Adipose tissue (tissue), 3 donors: ENCODE data around the gene THBS3. TPM values are rescaled to one million over a fixed set of nuclear protein-coding genes. Genes with fewer than 3 reads are reported as not detected.
"Not testable (repeated sequence)": the region's sequence is repeated elsewhere in the genome, so short reads cannot be mapped to it uniquely, and the experiment has no call there.

Experiments used
- H3K27ac ChIP-seq: one replicate; pipeline ENCODE4 v1.5.1; 2013; ENCODE audit warnings: low read depth, low read length
- WGBS, 3 donors: extraction: QIAGEN DNeasy Blood & Tissue Kit; methylation state at CpG; one replicate each; pipeline ENCODE4 v1.1.7; 2013; 5-methylcytosine and 5-hydroxymethylcytosine counted together
- polyA plus RNA-seq, 3 donors: library from polyadenylated mRNA; stranded (reverse); fragments of 200-250 nt; gene quantifications; one replicate each; pipeline ENCODE4 v1.2.3, GENCODE V29; 2013
- donor health status: healthy with polysubstance abuse.
- donor health status: Bipolar disorder and iron deficiency.
- donor health status: healthy.

Gene THBS3
- polyA plus RNA-seq, 3 donors = 12.0 to 31.5 (median 13.7) TPM

DNA sequence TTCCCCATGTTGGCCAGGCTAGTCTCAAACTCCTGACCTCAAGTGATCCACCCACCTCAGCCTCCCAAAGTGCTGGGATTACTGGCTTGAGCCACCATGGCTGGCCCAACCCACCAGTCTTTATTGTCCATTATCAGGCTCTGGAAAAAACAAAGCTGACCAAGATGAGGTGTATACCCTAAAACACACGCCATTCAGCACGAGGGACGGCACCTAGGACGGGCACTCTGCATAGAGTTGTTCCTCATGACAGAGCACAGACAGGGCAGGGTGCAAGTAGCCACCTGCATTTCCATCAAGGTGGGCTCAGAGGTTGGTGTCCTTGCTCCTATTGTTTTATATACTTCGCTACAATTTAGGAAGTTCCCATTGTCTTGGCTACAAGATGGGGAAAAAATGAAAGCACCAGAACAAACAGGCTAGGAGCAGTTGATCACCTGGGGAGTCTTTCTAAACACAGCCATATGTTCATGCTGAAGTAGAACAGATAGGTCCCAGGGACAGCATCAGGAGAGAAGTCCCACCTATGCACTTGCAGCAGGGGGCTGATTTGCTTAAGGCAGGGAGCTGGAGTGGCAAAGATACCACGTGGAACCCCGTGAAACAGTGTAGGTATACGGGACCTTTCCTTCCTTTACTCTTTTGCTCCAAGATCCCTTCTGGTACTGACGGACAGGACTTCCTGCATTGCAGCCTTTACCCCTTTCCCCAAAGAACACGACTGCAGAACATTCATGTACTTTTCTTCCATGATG, 39.1 kb downstream of the THBS3 start:
- H3K27ac ChIP-seq = no peak overlapping the region
- 74 to 86% (median 84%) methylated on average over 10 of the region's 10 CpGs for whole genome bisulfite sequencing, 3 donors

DNA sequence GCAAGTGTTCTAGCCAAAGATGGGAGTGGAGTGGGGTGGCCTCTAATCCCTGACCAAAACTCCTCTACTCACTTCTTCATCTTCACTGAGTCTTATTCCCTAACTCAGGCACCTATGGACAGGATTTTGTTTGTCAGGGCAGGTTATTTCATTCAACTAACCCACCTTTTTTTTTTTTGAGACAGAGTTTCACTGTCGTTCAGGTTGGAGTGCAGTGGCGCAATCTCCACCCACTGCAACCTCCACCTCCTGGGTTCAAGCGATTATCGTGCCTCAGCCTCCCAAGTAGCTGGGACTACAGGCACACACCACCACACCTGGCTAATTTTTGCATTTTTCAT, 39.6 kb downstream of the THBS3 start:
- H3K27ac ChIP-seq = not testable (repeated sequence)
- WGBS, 3 donors = 34 to 43% (median 35%) methylated on average over 4 of the region's 4 CpGs

DNA sequence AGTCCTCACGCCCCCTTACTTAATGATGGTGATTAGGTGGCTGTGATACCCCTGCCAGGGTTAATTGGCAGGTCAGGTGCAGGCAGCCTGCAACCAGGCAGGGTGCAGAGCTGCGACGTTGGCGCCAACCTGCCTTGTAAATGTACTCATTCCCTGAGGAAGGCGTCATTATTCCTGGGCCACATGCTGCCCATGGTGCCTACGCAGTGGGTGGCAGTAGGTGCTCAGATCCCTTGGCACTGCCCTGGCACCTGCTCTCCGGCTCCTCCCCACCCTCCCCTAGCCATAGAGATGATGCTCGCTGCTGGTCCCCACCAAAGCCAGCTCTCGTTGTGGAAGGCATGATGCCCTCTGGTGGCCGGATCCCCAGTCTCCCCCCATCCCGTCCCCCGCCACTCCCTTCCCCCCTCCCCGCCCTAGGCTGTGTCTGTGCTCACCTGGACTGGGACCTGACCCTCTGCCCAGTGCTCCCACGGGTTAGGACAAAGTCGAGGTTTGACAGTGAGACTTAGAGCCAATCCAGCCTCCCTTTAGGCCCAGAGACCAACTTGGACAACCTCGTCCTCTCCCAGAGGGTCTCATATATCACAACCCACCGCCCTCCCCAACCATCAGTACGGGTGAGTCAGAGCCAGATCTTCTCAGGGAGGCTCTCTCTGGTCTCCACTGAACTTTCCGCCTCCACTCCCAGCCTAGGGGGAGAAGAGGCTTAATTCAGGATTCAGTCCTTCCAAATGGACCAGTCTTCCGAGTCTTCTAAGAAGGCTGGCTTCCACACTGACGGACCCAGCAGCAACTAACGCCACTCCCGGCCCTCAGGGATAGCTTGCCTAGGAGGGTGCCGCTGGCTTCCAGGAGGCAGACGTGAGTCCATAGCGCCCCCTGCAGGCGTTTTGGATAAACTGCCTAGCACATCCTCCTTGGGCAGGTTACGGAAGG, 40.3 kb downstream of the THBS3 start:
- no peak overlapping the region for H3K27ac ChIP-seq
- 4 to 6% (median 4%) methylated on average over 28 of the region's 28 CpGs for WGBS, 3 donors

DNA sequence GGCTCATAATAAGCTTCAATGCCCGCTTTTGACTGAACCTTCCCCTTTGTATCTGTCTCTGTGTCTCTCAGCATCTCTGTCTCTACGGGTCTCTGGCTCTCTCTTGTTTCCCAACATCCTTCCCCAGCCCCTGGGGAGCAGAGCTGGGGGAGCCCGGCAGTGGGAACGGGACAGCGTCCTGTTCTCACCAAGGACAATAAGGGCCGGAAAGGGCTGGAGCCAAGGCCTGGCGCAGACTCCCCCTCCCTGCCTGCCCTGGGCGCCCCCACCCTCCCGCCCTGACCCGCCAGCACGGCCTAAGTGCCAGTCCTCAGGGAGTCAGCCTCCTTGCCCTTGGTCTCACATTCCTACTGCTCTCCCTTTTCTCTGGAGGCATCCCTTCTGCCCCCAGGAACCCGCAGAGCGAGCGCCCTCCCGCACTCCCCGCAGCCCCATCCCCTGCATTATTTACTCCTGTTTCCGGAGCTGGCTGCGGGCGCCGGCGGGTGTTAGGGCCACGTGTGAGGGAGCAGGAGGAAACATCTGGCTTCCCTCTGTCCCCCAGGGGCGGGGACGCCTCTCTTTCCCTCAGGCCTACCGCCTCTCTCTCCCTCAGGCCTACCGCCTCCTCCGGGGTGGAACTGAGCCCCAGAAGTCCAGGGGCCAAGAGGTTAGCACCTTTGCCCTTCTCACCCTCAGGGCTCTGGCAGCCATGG, 41.1 kb downstream of the THBS3 start:
- no peak overlapping the region for H3K27ac ChIP-seq
- WGBS, 3 donors = 14 to 43% (median 16%) methylated on average over 23 to 27 of the region's 27 CpGs

DNA sequence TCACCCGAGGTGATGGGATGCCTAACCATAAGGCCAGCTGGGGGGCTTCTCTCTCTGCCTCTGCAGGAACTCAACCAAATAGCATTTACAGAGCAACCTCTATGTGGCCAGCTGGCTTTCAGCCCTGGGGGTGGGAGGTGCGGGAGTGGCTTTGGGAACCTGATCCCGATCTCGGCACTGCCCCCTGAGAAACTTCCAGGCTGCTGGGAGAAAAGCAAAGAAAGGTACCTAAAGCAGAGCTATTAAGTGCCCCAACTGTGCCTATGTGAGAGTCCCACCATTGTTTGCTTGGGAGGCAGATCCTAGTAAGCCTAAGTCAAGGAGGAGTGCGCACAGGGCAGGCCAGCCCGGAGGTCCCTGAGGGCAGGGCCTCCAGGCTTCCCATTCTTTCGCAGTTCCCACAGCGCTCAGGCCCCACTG, 41.6 kb downstream of the THBS3 start:
- no peak overlapping the region for H3K27ac ChIP-seq
- 29 to 56% (median 30%) methylated on average over 8 of the region's 8 CpGs for WGBS, 3 donors

DNA sequence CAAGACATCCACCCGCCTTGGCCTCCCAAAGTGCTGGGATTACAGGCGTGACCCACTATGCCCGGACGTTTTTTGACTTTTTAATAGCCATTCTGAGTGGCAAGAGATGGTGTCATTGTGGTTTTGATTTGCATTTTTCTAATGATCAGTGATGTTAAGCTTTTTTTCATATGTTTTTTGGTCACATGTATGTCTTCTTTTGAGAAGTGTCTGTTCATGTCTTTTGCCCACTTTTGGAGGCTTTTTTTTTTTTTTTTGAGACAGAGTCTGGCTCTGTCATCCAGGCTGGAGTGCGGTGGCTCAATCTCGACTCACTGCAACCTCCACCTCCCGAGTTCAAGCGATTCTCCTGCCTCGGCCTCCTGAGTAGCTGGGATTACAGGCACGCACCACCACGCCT, 43.1 kb downstream of the THBS3 start:
- not testable (repeated sequence) for H3K27ac ChIP-seq
- WGBS, 3 donors = 91 to 96% (median 93%) methylated on average over 11 of the region's 11 CpGs

DNA sequence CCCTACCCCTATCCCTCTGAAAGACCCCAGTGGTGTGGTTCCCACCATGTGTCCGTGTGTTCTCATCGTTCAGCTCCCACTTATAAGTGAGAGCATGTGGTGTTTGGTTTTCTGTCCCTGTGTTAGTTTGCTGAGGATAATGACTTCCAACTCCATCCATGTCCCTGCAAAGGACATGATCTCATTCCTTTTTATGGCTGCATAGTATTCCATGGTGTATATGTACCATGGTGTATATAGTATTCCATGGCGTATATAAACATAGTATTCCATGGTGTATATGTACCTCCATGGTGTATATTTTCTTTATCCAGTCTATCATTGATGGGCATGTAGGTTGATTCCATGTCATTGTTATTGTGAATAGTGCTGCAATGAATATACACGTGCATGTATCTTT, 43.9 kb downstream of the THBS3 start:
- H3K27ac ChIP-seq = not testable (repeated sequence)
- WGBS, 3 donors = 94 to 96% (median 95%) methylated on average over 4 of the region's 4 CpGs

DNA sequence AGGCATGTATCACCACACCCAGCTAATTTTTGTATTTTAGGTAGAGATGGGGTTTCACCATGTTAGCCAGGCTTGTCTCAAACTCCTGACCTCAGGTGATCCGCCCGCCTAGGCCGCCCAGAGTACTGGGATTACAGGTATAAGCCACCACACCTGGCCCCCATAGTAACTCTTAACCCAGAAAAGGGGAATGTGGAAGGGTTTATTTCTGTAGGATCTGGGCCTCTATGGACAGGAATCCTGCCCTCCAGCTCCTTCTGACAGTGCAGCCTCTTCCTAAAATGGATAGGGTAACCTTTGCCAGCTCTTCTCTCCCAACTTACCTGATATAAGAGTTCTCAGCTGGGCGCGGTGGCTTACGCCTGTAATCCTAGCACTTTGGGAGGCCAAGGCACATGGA, 45.1 kb downstream of the THBS3 start:
- H3K27ac ChIP-seq = not testable (repeated sequence)
- 95 to 98% (median 97%) methylated on average over 6 of the region's 6 CpGs for WGBS, 3 donors

DNA sequence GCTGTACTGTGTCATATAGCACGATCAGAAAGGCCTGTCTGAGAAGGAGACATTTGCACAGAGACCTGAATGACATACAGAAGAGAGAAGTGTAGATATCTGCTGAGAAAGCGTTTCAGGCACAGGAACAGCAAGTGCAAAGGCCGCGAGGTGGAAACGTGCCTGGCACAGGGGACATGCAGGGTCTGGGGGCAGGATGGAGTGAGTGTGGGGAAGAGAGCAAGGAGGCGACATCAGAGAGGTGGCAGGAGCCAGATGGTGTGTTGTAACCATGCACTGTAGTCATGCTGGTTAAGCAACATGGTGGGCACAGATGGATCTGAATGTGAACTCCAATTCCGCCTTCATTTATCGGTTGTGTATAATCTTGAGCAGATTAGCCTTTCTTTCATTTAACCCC, 47.6 kb downstream of the THBS3 start:
- WGBS, 3 donors = 67 to 75% (median 68%) methylated on average over 8 of the region's 8 CpGs
- H3K27ac ChIP-seq = no peak overlapping the region

DNA sequence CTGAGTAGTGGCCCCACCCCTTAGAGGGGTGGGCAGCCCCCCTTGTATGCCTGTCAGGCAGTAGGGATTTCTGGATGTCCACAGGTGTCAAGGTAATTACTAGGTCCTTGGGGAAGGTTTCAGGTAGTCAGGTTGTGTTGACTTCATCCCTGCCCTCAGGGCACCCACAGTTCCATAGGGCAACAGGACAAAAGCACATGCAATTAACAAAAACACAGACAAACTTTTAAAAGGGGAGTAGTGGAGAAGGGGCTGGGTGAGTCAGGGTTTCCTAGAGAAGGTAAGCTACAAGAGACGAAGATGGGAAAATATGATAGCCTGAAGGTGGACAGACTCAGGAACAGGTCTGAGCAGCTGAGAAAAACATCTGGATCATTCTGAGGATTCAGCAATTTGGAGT, 48.7 kb downstream of the THBS3 start:
- 58 to 85% (median 73%) methylated on average over 1 of the region's 1 CpG for WGBS, 3 donors
- no peak overlapping the region for H3K27ac ChIP-seq

DNA sequence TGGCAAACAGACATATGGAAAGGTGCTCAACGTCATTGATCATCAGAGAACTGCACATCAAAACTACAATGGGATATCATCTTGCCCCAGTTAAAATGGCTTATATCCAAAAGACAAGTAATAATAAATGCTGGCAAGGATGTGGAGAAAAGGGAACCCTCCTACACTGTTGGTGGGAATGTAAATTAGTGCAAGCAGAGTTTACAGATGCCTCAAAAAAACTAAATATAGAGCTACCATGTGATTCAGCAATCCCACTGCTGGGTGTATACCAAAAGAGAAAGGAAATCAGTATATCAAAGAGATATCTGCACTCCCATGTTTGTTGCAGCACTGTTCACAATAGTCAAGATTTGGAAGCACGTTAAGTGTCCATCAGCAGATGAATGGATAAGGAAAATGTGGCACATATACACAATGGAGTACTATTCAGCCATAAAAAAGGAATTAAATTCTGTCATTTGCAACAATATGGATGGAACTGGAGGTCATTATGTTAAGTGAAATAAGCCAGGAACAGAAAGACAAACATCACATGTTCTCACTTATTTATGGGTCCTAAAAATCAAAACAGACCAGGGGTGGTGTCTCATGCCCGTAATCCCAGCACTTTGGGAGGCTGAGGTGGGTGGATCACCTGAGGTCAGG, 51.6 kb downstream of the THBS3 start:
- 68 to 77% (median 72%) methylated on average over 3 of the region's 3 CpGs for WGBS, 3 donors
- not testable (repeated sequence) for H3K27ac ChIP-seq

Other genes with a start within 250 kb of the THBS3 start
- gene PYGO2, start 246.1 kb downstream of the THBS3 start, polyA plus RNA-seq = 10 to 100 TPM in 2 of 3 donors, 1 to 10 TPM in 1; 9.1 to 13.9 (median 13.4) TPM
- 100 to 1,000 TPM in 2 of 3 donors, 10 to 100 TPM in 1; 49.1 to 197 (median 110) TPM for gene SHC1, start 237.2 kb downstream of the THBS3 start, polyA plus RNA-seq
- gene CKS1B, start 233.2 kb downstream of the THBS3 start, polyA plus RNA-seq = 10 to 100 TPM; 23.6 to 88.9 (median 76.3) TPM
- 10 to 100 TPM; 15.3 to 37.9 (median 21.7) TPM for gene FLAD1, start 224.6 kb downstream of the THBS3 start, polyA plus RNA-seq
- not detected for gene LENEP, start 214.3 kb downstream of the THBS3 start, polyA plus RNA-seq
- 10 to 100 TPM; 30.4 to 55.4 (median 35.7) TPM for gene ZBTB7B, start 205.1 kb downstream of the THBS3 start, polyA plus RNA-seq
- gene DCST2, start 174.1 kb downstream of the THBS3 start, polyA plus RNA-seq = under 1 TPM; 0.48 to 0.86 (median 0.67) TPM
- not detected for gene DCST1, start 174.1 kb downstream of the THBS3 start, polyA plus RNA-seq
- 100 to 1,000 TPM in 2 of 3 donors, 10 to 100 TPM in 1; 47.1 to 217 (median 169) TPM for gene ADAM15, start 156.6 kb downstream of the THBS3 start, polyA plus RNA-seq
- 1 to 10 TPM; 1.7 to 7.1 (median 4.6) TPM for gene EFNA4, start 144.2 kb downstream of the THBS3 start, polyA plus RNA-seq
- 1 to 10 TPM in 1 of 3 donors, under 1 TPM in 2; 0.56 to 1.3 (median 0.67) TPM for gene EFNA3, start 129.1 kb downstream of the THBS3 start, polyA plus RNA-seq
- gene EFNA1, start 80.0 kb downstream of the THBS3 start, polyA plus RNA-seq = 10 to 100 TPM; 30.3 to 56.9 (median 32.9) TPM
- gene SLC50A1, start 72.0 kb downstream of the THBS3 start, polyA plus RNA-seq = 10 to 100 TPM; 33.4 to 39.4 (median 36.7) TPM
- gene DPM3, start 67.4 kb downstream of the THBS3 start, polyA plus RNA-seq = 100 to 1,000 TPM; 177 to 203 (median 201) TPM
- gene KRTCAP2, start 34.6 kb downstream of the THBS3 start, polyA plus RNA-seq = 100 to 1,000 TPM; 176 to 267 (median 201) TPM
- under 1 TPM; 0.16 to 0.45 (median 0.33) TPM for gene TRIM46, start 34.0 kb downstream of the THBS3 start, polyA plus RNA-seq
- gene MTX1, start 798 bp upstream of the THBS3 start, polyA plus RNA-seq = 10 to 100 TPM; 32.4 to 67.6 (median 47.1) TPM
- 10 to 100 TPM in 2 of 3 donors, 1 to 10 TPM in 1; 7.6 to 15.5 (median 14.2) TPM for gene ENTREP3, start 47.6 kb upstream of the THBS3 start, polyA plus RNA-seq
- gene SCAMP3, start 54.5 kb upstream of the THBS3 start, polyA plus RNA-seq = 10 to 100 TPM; 29.9 to 76.7 (median 53.8) TPM
- gene CLK2, start 65.6 kb upstream of the THBS3 start, polyA plus RNA-seq = 10 to 100 TPM; 25.1 to 37.9 (median 30.1) TPM
- 1 to 10 TPM; 1.0 to 1.6 (median 1.3) TPM for gene HCN3, start 69.6 kb upstream of the THBS3 start, polyA plus RNA-seq
- gene PKLR, start 93.5 kb upstream of the THBS3 start, polyA plus RNA-seq = under 1 TPM in 1 of 3 donors, not detected in 2; 0.02 TPM
- gene FDPS, start 101.0 kb upstream of the THBS3 start, polyA plus RNA-seq = 100 to 1,000 TPM in 1 of 3 donors, 10 to 100 TPM in 2; 79.0 to 123 (median 98.9) TPM
- 10 to 100 TPM; 15.4 to 30.0 (median 17.6) TPM for gene RUSC1, start 113.0 kb upstream of the THBS3 start, polyA plus RNA-seq